DMS79 treated with DMSO at 0.1 percent for 48 hours (cell line): ENCODE data around the gene PPEF1.
A peak's percentile ranks its signal among the peaks of the same experiment; 100 is the strongest.
"Not testable (repeated sequence)": the region's sequence is repeated elsewhere in the genome, so short reads cannot be mapped to it uniquely, and the experiment has no call there.

Experiments used
- DNase-seq: peaks from one replicate; lab custom pipeline; 2025; lab: John Stamatoyannopoulos, UW

Gene PPEF1

DNA sequence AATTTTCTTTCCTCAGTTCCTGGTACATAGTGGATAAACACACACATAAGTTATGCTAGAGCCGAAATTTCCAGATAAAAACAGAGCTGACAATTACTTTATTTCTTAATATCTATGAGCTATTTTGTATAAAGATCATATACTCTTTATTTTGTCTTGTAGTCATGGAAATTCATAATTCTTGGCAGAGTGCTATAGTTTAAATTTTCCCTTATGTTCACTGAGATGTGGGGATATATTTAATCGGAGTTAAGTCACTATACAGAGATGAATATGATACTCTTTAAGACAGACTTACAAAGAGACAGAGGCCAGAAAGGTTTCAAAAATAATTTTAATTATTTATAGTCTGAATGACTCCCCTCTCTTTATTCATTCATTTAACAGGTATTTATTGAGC, 89.7 kb downstream of the PPEF1 start:
- no peak for DNase-seq

DNA sequence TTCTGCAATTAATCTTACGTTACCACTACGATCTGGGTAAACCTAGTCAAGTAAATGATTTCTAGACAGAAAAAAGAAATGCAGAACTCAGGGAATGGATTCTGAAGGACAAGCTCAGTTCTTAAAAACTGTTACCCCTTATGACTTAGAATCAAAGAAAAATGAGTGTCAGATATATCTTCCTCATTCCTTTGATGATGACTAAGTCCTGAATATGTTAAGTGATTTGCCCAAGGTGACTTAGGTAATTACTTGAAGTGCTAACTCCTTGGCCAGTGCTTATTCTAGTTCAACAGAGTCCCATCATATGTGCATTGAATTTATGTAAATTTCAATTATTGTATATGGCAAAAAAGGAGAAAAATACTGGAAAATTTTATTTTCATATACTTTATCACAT, 92.5 kb downstream of the PPEF1 start:
- DNase-seq: no peak

DNA sequence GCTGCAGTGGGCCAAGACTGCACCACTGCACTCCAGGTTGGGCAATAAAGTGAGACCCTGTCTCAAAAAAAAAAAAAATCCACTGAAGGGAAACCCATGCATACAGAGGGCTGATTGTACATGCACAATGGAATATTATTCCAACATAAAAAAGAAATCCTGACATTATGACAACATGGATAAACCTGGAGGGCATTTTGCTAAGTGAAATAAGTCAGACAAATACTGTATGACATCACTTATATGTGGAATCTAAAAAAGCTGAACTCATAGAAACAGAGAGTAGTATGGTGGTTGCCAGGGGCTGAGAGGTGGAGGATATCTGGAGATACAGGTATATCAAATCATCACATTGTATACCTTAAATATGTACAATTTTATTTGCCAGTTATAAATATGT, 102.2 kb downstream of the PPEF1 start:
- DNase-seq: no peak

DNA sequence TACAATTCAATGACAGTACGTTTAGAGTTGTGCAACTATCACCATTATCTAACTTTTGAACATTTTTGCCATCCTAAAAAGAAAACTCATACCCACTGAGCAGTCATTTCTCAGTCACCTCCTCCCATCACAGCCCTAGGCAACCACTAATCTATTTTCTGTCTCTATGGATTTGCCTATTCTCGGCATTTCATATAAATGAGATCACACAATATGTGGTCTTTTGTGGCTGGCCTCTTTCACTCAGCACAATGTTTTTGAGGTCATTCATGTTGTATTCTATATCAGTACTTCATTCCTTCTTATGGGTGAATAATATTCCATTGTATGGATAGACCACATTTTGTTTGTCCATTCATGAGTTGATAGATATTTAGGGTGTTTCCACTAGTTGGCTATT, 103.0 kb downstream of the PPEF1 start:
- DNase-seq: no peak

DNA sequence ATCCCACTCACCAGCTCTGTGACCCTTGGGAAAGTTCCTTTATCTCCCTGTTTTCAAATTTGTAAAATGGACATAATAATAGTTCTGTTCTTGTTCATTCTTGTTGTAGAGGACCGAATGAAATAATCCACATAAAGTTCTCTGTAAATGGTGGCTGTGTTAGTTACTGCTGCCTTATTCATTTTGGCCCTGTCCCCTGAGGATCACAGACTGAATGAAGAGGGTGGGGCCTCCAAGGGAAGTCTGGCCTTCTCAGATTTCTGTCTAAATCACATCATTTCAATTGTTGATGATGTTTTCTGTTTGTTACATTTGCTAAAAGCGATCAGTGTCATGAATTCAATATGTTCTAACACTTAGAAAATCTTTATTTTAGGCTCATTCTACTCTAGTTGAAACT, 117.9 kb downstream of the PPEF1 start:
- no peak for DNase-seq

DNA sequence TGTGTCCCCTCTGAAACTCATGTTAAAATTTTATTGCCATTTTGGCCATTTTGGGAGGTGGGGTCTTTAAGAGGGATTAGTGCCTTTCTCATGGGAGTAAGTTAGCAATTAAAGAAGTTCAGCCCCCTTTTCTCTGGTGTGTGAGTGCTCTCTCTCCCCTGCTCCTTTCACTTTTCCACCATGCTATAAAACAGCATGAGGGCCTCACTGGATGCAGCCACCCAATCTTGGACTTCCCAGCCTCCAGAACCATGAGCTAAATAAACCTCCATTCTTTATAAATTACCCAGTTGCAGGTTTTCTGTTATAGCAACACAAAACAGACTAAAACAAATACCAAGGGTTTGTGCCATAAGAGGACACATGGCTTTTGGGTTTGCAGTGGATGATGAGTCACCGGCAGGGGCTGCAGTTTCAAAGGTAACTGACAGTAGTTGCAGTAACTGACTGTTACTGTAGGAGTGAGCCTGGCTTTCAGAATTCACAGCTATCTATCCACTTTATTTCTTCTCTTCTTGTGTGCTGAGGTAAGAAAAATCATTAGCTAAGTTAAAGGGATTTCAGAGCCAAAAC, 121.5 kb downstream of the PPEF1 start:
- no peak for DNase-seq

DNA sequence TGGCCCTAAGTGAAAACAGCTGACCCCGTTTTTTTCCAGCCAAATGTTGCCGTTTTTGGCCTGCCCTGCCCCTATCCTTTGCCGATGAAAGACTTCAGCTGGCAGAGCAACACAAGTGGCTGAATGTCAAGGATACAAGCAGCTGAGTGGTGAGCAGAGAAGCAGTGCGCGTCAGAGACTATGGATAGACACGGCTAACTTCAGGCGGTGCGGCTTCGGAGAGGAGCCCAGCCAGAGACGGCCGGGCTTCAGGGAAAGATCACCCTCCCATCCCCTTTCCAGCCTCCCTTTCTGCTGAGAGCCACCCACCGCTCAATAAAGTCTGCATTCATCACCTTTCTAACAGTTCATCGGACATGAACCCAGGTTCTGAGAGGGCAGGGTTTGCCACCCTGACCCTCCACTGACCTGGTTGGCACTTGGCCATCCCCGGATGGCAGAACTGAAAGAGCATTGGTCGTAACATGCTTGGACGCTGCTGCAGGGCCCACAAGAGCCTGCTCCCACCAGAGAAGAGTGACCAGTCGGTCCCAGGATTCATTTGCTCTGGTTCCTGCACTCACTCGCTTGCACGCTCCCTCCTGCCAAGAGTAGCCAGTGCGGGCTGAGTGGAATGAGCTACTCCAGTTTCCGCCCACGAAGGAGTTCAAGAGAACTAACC, 125.8 kb downstream of the PPEF1 start:
- DNase-seq: peak; percentile 3

DNA sequence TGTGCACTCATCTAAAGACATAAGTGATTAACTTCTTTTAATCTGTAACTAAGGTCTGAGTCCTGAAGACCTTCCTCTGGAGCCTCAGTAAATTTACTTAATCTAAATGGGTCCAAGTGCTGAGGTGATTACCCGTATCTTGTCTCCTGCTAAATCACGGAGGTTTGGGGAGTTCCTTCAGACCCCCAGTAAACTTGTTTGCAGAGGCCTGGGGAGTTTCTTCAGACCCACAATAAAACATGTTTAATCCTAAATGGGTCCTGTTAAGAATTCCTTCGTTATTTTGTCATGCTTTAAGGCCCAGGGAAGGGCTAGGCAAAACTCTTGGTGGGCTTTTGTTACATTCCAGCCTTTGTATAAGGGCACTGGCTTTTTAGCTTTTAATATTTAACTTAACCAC, 140.5 kb downstream of the PPEF1 start:
- not testable (repeated sequence) for DNase-seq

DNA sequence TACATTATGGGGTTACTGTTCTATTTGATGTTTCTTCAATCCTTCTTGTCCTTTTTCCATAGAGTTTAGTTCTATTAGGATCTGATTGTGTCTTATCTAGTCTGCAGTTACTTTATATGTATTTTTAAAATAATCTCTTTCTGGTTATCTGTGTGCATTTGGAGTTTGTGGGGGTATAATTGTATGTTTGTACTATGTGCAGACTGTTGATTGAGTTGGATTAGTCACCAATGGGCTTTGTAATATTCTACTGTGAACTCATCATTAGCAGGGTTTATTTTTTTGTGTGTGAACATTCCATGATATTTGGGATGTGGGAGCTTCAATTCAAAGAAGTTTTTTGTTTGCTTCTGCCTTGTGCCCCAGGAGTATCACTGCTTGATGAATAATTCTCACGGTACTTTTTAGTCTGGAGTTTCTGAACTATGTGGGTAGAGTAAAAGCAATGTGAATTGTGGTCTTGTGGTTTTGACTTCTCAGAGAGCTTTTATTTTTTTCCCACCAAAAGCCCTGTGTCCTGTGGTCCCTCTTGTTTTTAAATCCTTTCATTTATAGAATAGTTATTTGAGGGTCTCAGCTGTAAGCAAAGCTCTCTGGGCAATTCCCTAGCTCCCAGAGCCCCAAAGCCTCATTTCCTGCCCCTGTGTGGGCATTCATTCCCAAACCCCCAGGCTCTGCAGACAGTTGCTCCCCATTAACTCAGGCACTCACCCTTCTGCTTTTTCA, 148.6 kb downstream of the PPEF1 start:
- DNase-seq: no peak

DNA sequence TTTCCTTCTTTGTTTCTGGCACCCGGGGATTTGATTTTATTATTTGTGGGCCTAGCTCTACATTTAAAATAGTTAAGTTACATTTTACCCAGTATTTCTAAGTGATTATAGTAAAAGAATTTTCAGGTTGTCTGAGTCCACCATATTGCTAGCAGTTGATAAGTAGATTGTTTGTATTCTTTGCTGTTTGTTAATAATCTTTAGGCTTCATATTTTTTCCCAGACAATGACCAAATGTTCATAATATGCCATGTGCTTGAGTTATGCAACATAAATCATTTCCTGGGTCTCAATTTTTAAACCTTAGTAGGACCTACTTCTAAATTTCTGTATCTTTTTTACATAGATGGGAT, 149.2 kb downstream of the PPEF1 start:
- DNase-seq: no peak

DNA sequence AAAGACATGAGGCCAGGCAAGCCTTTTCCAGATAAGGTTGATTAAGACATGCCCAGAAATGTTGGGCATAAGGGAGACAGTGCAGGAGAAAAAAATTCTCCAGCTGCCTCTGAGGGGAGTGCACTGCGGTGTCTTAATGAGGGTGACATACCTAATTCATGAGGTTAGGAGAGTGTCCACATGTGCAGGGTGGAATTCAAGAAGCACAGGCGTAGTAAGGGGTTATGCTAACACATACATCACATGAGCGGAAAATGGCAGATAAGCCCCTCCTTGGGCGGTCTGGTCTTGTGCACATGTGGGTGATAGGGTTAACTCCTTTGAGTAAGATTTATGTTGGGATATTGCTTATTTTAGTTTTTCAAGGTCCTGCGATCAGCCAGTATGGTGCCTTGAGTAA, 154.1 kb downstream of the PPEF1 start:
- no peak for DNase-seq

DNA sequence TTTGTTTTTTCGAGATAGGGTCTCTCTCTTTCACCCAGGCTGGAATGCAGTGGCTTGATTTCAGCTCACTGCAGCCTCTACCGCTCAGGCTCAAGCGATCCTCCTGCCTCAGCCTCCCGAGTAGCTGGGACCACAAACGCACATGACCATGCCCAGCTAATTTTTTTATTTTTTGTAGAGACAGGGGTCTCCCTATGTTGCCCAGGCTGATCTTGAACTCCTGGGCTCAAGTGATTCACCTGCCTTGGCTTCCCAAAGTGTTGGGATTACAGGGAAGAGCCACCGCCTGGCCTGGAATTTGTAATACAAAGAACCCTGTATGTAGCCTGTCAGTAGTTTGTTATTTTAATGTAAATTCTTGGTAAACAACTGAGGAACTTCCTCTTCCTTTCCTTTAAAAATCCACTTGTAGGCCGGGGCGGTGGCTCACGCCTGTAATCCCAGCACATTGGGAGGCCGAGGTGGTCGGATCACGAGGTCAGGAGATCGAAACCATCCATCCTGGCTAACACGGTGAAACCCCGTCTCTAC, 157.0 kb downstream of the PPEF1 start:
- no peak for DNase-seq

DNA sequence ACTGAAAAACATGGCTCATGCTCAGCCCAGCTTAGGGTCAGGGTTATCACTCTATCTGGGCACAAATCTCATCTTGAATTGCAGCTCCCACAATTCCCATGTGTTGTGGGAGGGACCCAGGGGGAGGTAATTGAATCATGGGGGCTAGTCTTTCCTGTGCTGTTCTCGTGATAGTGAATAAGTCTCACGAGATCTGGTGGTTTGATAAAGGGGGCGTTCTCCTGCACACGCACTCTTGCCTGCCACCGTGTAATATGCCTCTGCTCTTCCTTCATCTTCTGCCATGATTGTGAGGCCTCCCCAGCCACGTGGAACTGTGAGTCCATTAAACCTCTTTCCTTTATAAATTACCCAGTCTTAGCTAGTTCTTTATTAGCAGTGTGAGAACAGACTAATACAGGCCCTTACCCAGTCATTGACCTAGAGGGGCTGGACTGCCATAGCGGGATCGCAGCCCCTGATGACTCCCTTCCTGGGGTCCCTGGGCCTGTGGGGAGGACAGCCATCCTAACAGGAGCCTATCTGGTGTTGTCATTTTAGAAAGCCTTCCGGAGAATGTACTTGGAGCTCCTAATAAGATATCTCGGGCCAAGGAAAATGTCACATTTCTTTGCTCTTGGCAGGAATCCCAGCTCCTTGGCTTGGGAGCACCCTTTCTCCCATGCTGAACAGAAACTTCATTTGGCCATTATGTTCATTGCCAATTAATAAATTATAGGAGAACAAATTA, 163.9 kb downstream of the PPEF1 start:
- DNase-seq: no peak

DNA sequence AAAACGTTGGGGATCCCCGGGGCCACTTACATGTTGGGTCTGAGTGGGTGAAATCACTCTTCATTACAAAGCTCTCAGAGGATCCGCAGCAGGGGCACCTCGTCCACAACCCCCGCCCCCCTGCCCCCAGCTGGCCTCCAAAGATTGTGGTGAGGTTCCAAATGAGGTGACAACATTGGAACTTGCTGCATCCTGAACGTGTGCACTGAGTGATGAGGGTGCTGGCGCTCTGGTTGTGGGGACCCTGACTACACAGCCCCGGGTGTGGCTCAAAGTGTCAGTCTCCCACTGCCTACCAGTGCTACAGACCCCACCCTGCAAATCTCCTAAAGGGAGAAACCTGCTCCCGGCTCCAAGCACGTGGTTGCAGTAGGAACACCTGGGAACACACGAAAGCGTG, 164.5 kb downstream of the PPEF1 start:
- no peak for DNase-seq

DNA sequence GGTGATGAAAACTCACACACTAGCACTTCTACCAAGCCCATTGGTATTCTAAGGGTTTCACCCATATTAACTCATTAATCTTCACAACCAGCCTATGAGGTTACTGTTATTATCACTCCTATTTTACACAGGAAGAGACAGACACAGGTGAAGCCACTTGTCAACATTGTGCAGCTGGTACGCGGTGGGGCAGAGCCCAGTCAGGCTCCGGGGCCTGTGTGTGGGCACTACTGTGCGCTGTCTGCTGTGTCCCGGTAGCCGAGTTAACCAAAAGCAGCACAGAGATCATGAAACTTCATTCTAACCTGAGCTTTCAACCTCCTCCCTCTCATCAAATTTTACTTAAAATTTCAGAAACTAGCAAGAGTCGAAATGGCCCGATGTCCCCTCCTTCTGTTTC, 165.2 kb downstream of the PPEF1 start:
- DNase-seq: no peak

DNA sequence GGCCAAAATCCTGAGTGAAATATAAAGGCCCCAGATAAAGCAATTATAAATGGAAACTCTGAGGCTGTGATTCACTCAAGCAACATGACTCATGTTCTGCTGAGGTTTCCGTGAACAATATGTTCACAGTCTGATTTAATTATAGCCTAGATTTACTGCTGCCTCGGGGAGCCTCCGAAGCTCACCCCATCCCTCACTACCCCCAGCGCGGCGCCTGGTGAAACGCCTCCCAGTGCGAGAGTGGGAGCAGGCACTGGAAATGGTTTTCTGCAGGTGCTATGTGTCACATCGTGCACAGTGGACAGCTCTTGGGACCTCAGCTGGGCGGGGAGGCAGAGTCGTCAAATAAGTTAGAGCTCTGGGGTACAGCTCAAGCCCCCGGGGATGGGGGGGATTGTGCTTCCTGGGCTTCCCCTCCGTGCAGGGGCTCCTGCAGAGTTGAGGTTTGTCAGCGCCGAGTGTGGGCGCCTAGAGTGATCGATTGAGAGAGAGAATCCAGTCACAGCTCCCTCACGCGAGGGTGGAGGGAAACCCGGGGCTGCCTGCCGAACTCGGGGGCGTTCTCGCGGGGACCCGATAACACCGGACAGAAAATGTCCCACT, 165.8 kb downstream of the PPEF1 start:
- DNase-seq: no peak

DNA sequence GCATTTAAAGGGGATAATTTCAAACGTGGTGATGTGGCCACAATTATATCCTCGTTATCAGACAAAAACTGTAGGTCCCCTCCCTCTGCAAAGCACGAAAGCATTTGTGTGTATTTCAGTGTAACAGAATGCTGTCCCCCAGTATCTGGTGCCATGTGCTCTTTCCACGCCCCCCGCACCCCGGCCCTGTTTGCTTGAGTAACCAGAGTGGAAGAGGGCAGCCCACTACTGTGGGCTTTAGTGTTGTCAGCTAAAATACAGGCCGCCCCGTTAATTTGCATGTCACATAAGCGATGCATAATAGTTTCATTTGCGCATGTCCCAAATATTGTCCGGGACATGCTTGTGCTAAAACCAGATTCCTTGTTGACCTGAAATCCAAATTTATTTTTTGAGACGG, 166.4 kb downstream of the PPEF1 start:
- no peak for DNase-seq

DNA sequence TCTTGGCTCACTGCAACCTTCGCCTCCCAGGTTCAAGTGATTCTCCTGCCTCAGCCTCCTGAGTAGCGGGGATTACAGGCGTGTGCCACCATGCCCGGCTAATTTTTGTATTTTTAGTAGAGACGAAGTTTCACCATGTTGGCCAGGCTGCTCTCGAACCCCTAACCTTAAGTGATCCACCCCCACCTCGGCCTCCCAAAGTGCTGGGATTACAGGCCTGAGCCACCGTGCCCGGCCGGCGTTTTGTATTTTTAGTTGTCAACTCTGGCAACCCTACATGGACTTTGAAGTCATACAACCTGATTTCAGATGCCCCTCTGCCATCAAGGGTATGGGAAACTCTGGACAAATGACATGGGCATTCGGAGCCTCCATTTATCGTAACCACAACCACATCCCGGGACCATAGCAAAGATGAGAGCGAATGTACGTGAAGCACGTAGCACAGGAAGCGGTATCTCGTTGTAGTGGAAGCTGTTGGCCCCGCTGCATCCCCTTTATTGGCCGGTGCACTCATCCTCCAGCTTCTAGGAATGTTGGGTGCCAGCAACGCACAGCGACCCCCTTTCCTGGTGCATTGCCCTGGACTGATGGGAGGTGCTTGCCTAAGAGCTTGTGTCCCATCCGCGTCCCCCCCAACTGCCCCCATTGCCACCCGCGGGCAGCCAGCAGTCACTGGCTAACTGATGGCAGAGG, 167.3 kb downstream of the PPEF1 start:
- no peak for DNase-seq

DNA sequence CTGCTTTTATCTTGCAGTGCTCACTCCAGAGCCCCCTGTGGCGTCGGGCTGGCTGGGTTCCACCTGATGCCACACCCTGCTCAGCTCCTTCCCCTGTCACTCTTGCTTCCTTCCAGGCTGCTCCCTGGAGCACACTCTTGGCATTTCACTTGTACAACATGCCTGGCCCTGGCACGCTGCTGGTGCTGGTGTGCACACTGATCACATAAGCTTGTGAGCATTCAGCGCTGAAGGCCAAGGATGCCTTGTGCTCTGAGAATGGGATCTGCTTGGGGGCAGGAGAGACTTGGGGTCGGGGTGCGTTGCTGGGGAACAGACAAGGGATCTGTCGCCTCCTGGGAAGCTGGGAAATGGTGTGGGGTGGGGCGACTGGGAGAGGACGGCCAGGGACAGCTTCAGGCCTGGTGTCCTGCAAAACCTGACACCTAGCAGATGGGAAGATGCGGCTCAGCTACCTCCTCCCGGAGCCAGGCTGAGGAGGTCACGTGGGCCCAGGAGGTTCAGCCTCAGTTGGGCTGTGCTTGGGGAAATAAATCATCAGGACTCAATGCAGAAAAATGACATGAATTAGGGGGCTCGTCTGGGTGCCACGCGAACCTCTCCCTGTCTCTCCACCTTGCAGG, 167.9 kb downstream of the PPEF1 start:
- peak; percentile 3 for DNase-seq

DNA sequence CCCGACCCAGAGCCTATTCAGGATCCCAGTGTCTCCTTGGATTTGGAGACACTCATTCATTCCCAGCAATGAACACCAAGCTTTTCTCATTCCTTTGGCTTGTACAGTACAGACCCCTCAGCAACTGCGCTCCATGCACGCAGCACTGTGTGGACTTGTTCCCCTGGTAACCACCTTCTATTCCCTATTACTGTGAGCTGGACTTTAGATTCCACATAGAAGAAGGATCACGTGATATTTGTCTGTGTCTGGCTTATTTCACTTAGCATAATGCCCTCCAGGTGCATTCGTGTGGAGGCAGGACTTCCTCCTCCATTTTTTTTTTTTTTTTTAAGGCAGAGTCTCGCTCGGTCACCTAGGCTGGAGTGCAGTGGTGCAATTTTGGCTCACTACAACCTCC, 170.0 kb downstream of the PPEF1 start:
- no peak for DNase-seq
